IPS-20b (cell line): Measurements from ENCODE around the gene ZNF639.
"Not testable (repeated sequence)": the region's sequence is repeated elsewhere in the genome, so short reads cannot be mapped to it uniquely, and the experiment has no call there.

ENCODE experiments used
- H3K27ac ChIP-seq: one replicate; pipeline ENCODE4 v1.5.1; 2013; ENCODE audit warnings: low read length
- H3K27me3 ChIP-seq: 2 replicates; pipeline ENCODE4 v1.6.1; 2013; ENCODE audit warnings: mild to moderate bottlenecking, low read length, inconsistent platforms; ENCODE audit not compliant: insufficient read depth
- H3K36me3 ChIP-seq: 2 replicates; pipeline ENCODE4 v1.6.1; 2013; ENCODE audit warnings: low read depth, mild to moderate bottlenecking, inconsistent platforms, low read length, moderate library complexity; ENCODE audit not compliant: insufficient read depth
- H3K4me1 ChIP-seq: 2 replicates; pipeline ENCODE4 v1.6.1; 2013; ENCODE audit warnings: mild to moderate bottlenecking, control low read depth, inconsistent platforms, low read length, moderate library complexity; ENCODE audit not compliant: insufficient read depth
- H3K4me3 ChIP-seq: 2 replicates; pipeline ENCODE4 v1.5.1; 2013; ENCODE audit warnings: mild to moderate bottlenecking, low read length, inconsistent platforms
- H3K9ac ChIP-seq: 2 replicates; pipeline ENCODE4 v1.6.1; 2013; ENCODE audit warnings: low read depth, mild to moderate bottlenecking, inconsistent platforms, low read length, moderate library complexity
- H3K9me3 ChIP-seq: 2 replicates; pipeline ENCODE4 v1.6.1; 2013; ENCODE audit warnings: mild to moderate bottlenecking, low read depth, low read length, inconsistent platforms; ENCODE audit not compliant: insufficient read depth

The ZNF639 gene

GRCh38 chr3:179322286-179323196 is at the start of gene ZNF639:
Gene ZNF639 (plus strand): TSS chr3:179323031. CDS start chr3:179328294, 5,263 bp downstream.
- Histone ChIP-seq H3K4me3 (peak within 1 kb of the TSS; percentile 78), H3K27ac (peak within 1 kb of the TSS; percentile 5), H3K4me1 (peaks cover 11% of the 10 kb centered on the region; the same call in 1 of the 2 replicates), H3K9me3 (no peaks in the 10 kb centered on the region), H3K36me3 (peaks cover 6% of the 10 kb centered on the region), H3K9ac (peak within 1 kb of the TSS; percentile 80), H3K27me3 (peaks cover 12% of the 10 kb centered on the region)

GRCh38 chr3:179274434-179274833 is 48.4 kb upstream of the ZNF639 start:
- H3K4me3 ChIP-seq, H3K27me3 ChIP-seq, H3K4me1 ChIP-seq: not testable (repeated sequence)

GRCh38 chr3:179276001-179276400 is 46.8 kb upstream of the ZNF639 start:
- Histone ChIP-seq H3K9ac (no peak overlapping the region), H3K36me3 (no peaks in the 10 kb centered on the region), H3K9me3 (no peaks in the 10 kb centered on the region), H3K4me1 (no peaks in the 10 kb centered on the region), H3K4me3 (no peak overlapping the region), H3K27me3 (no peaks in the 10 kb centered on the region), H3K27ac (no peak overlapping the region)

More at GRCh38 chr3:179274434-179274833, 48.4 kb upstream of the ZNF639 start:
- not testable (repeated sequence) for H3K9me3 ChIP-seq, H3K9ac ChIP-seq, H3K36me3 ChIP-seq, H3K27ac ChIP-seq

DNA sequence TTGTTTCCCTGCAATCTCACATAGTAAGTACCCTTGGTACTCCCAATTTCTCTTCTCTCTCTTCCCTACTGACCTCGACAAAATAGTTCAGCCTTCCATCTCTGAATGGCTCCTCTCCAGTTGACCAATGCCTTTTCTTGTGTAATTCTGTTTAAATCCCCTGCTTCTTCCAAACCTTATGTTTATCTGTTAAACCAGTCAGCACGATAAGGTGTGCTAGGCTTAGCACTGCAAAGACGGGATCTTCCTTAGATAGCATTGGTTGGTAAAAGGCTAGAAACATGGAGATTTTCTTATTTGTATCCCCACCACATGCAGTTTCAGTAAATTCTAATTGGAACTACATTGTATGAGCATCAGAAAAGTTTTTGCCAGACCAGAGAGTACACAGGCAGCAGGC is 46.1 kb upstream of the ZNF639 start:
- Histone ChIP-seq H3K4me3 (no peak overlapping the region), H3K27ac (no peak overlapping the region), H3K9me3 (no peaks in the 10 kb centered on the region), H3K9ac (no peak overlapping the region), H3K27me3 (no peaks in the 10 kb centered on the region), H3K4me1 (no peaks in the 10 kb centered on the region), H3K36me3 (no peaks in the 10 kb centered on the region)

GRCh38 chr3:179278151-179278550 is 44.7 kb upstream of the ZNF639 start:
- no peaks in the 10 kb centered on the region for H3K36me3 ChIP-seq
- H3K27ac ChIP-seq, result no peak overlapping the region
- no peaks in the 10 kb centered on the region for H3K9me3 ChIP-seq
- no peak overlapping the region for H3K4me3 ChIP-seq
- H3K27me3 ChIP-seq, result no peaks in the 10 kb centered on the region
- H3K9ac ChIP-seq, result no peak overlapping the region
- H3K4me1 ChIP-seq, result no peaks in the 10 kb centered on the region

GRCh38 chr3:179278932-179279693 is 43.7 kb upstream of the ZNF639 start:
- Histone ChIP-seq H3K27ac (no peak overlapping the region), H3K9me3 (no peaks in the 10 kb centered on the region), H3K27me3 (no peaks in the 10 kb centered on the region), H3K4me1 (no peaks in the 10 kb centered on the region), H3K9ac (no peak overlapping the region), H3K36me3 (no peaks in the 10 kb centered on the region), H3K4me3 (no peak overlapping the region)

DNA sequence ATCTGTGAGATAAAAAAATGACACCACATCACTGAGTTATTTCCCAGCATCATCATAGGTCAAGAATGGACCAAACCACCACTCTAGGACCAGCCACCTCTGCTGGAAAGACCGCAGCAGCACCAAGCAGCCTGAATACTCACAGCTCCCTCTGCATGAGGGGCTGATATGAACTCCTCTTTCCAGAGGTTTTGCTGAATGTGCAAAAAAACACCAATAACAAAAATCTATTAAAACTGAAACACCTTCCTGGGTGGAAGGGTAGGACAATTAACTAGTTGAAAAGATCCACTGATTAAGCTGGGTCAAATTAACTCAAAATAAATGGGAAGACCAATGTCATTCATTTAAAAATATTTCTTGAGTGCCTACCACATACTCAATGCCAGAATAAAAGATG is 43.0 kb upstream of the ZNF639 start:
- Histone ChIP-seq H3K9ac (no peak overlapping the region), H3K36me3 (no peaks in the 10 kb centered on the region), H3K9me3 (no peaks in the 10 kb centered on the region), H3K27ac (no peak overlapping the region), H3K4me1 (no peaks in the 10 kb centered on the region), H3K4me3 (no peak overlapping the region), H3K27me3 (no peaks in the 10 kb centered on the region)

- Histone ChIP-seq H3K4me3 (no peak overlapping the region), H3K9me3 (no peaks in the 10 kb centered on the region), H3K36me3 (no peaks in the 10 kb centered on the region), H3K27me3 (no peaks in the 10 kb centered on the region), H3K27ac (no peak overlapping the region), H3K4me1 (no peaks in the 10 kb centered on the region), H3K9ac (no peak overlapping the region)
Measured at GRCh38 chr3:179281825-179282224, 41.0 kb upstream of the ZNF639 start.

- H3K27me3 ChIP-seq, result no peaks in the 10 kb centered on the region
- no peak overlapping the region for H3K9ac ChIP-seq
- no peaks in the 10 kb centered on the region for H3K4me1 ChIP-seq
- H3K27ac ChIP-seq, result no peak overlapping the region
- H3K9me3 ChIP-seq, result no peaks in the 10 kb centered on the region
- H3K36me3 ChIP-seq, result no peaks in the 10 kb centered on the region
- H3K4me3 ChIP-seq, result no peak overlapping the region
Measured at GRCh38 chr3:179286331-179286730, 36.5 kb upstream of the ZNF639 start.

DNA sequence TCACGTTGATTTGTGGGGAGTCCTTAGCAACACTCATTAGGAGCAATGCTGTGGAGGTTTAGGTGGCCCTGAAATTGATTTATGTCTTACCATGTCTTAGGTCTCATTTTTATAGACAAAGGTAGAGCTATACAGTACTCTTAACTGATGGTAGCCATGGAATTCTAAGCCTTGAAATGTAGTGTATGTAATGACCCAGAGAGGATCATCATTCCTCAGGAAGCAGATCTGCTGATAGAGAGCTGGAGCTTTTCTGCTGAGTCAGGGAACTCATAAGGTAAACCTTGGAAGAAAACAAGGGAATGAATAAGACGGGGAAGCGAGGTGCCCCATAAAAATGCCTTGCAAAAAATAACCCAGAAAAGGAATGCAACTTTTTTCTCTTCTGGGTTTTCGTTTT is 34.0 kb upstream of the ZNF639 start:
- no peak overlapping the region for H3K27ac ChIP-seq
- no peak overlapping the region for H3K9ac ChIP-seq
- H3K27me3 ChIP-seq, result no peaks in the 10 kb centered on the region
- no peaks in the 10 kb centered on the region for H3K4me1 ChIP-seq
- H3K4me3 ChIP-seq, result no peak overlapping the region
- no peaks in the 10 kb centered on the region for H3K36me3 ChIP-seq
- no peaks in the 10 kb centered on the region for H3K9me3 ChIP-seq

- no peaks in the 10 kb centered on the region for H3K9me3 ChIP-seq
- no peak overlapping the region for H3K9ac ChIP-seq
- H3K27ac ChIP-seq, result no peak overlapping the region
- no peak overlapping the region for H3K4me3 ChIP-seq
- no peaks in the 10 kb centered on the region for H3K36me3 ChIP-seq
- H3K4me1 ChIP-seq, result no peaks in the 10 kb centered on the region
- no peaks in the 10 kb centered on the region for H3K27me3 ChIP-seq
Measured at GRCh38 chr3:179289295-179289694, 33.5 kb upstream of the ZNF639 start.

GRCh38 chr3:179292450-179292849 is 30.4 kb upstream of the ZNF639 start:
- Histone ChIP-seq H3K4me1 (no peaks in the 10 kb centered on the region), H3K9me3 (no peaks in the 10 kb centered on the region), H3K9ac (no peak overlapping the region), H3K4me3 (no peak overlapping the region), H3K27ac (no peak overlapping the region), H3K36me3 (no peaks in the 10 kb centered on the region), H3K27me3 (no peaks in the 10 kb centered on the region)
